D721Med (cell line): ENCODE data around the gene GPR63.

Experiments used
- DNase-seq: peaks from one replicate; pipeline ENCODE4 v3.0.0; 2011; ENCODE audit warnings: low spot score; ENCODE audit not compliant: insufficient read length
- FAIRE-seq: peaks from 2 replicates; lab custom pipeline; 2011; peaks lifted over from hg19 to GRCh38; lab: Jason Lieb, UNC
- CTCF ChIP-seq: IDR thresholded peaks from 2 replicates; pipeline ENCODE4 v1.5.1; 2012; ENCODE audit warnings: mild to moderate bottlenecking, control low read depth; ENCODE audit not compliant: insufficient read depth; ENCODE audit errors: missing control alignments

The GPR63 gene

GRCh38 chr6:96849615-96850014 lies 12.3 kb upstream of the GPR63 start:
- FAIRE-seq (no peak), DNase-seq (no peak)
- no peak for TF ChIP-seq CTCF

GRCh38 chr6:96844530-96844929 lies 7.3 kb upstream of the GPR63 start:
- DNase-seq (no peak), FAIRE-seq (no peak)
- no peak for TF ChIP-seq CTCF

GRCh38 chr6:96841345-96841744 lies 4.1 kb upstream of the GPR63 start:
- FAIRE-seq (no peak), DNase-seq (no peak)
- TF ChIP-seq CTCF = no peak

- FAIRE-seq (no peak), DNase-seq (no peak)
- no peak for TF ChIP-seq CTCF
Observed at GRCh38 chr6:96836631-96837080, 621 bp downstream of the GPR63 start.

- FAIRE-seq (no peak), DNase-seq (no peak)
- no peak for TF ChIP-seq CTCF
Observed at GRCh38 chr6:96834070-96834469, 3.2 kb downstream of the GPR63 start.

GRCh38 chr6:96832780-96833179 lies 4.5 kb downstream of the GPR63 start:
- no peak for FAIRE-seq
- TF ChIP-seq CTCF = no peak
- DNase-seq = no peak

GRCh38 chr6:96826865-96827264 lies 10.4 kb downstream of the GPR63 start:
- FAIRE-seq (no peak), DNase-seq (no peak)
- no peak for TF ChIP-seq CTCF
